ENCODE results near the gene PRKAR1B.

The PRKAR1B gene

DNA sequence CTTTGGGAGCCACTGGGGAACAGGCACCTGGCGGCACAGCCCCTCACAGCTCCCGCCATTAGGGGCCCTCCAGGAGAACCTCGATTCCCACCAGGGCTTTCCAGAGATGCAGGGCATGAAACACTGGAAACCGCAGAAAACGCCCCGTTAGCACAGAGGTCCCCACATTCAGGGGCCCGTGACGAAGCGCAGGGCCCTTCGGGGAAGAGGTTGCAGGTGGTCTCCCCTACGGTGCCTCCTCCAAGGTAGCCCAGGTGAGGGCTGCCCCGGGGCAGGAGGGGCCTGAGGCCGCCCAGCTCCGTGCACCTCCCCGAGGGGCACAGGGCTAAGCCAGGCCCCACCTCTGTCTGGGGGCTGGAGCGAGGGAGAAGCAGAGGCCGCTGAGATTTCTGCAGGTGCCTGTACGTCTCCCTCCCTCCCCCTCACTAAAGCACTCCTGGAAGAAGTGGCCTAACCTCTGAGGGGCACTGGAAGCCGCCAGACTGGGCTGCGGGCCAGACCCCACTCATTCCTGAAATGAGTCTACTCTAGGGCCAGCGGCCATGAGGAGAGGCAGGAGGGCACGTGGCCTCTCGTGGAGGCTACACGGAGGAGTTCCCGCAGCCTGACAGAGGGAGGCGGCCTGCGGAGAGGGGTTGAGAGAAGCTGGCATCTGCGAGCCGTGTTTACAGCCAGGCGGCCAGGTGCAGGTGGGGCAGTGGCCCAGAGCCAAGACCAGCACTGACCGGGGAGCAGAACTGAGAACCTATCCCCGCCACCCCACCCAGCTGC is 214.4 kb downstream of the PRKAR1B start:
- H3K9ac ChIP-seq, result no peak overlapping the region
- no peak overlapping the region for H3K4me3 ChIP-seq
- H3K4me1 ChIP-seq, result peaks cover 41% of the 10 kb centered on the region
- no peaks in the 10 kb centered on the region for H3K9me3 ChIP-seq
- no peak for TF ChIP-seq Cebpa-rat (IDR thresholded peaks at IDR 0.05)
- H3K27me3 ChIP-seq, result peaks cover 61% of the 10 kb centered on the region
- H3K4me2 ChIP-seq, result peak overlapping the region; percentile 58
- H4K20me1 ChIP-seq, result peaks cover 46% of the 10 kb centered on the region
- no peak overlapping the region for H3K27ac ChIP-seq
- no peaks in the 10 kb centered on the region; the same call in 1 of the 2 replicates for H3K36me3 ChIP-seq

DNA sequence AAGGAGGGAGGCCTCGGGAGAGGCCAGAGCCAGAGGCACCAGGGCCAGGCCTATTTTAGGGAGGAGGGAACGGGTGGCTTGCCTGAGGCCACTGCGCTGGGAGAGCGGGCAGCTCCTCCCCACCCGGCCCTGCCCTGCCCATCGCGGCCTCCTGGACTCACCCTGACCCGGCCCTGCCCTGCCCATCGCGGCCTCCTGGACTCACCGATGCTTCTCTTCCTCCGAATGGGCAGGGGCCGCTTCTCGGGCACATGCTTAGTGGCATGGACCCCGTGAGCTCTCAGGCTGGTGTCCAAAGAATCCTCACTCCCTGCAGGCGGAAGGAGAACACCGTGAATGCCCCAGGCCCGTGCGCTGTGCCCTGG is 215.0 kb downstream of the PRKAR1B start:
- no peaks in the 10 kb centered on the region for H3K9me3 ChIP-seq
- H4K20me1 ChIP-seq, result peaks cover 40% of the 10 kb centered on the region
- no peak overlapping the region for H3K9ac ChIP-seq
- TF ChIP-seq Cebpa-rat (IDR thresholded peaks at IDR 0.05), result no peak
- no peaks in the 10 kb centered on the region; the same call in 1 of the 2 replicates for H3K36me3 ChIP-seq
- H3K4me2 ChIP-seq, result no peak overlapping the region
- H3K27ac ChIP-seq, result no peak overlapping the region
- H3K4me1 ChIP-seq, result peaks cover 35% of the 10 kb centered on the region
- peaks cover 55% of the 10 kb centered on the region for H3K27me3 ChIP-seq
- H3K4me3 ChIP-seq, result no peak overlapping the region

DNA sequence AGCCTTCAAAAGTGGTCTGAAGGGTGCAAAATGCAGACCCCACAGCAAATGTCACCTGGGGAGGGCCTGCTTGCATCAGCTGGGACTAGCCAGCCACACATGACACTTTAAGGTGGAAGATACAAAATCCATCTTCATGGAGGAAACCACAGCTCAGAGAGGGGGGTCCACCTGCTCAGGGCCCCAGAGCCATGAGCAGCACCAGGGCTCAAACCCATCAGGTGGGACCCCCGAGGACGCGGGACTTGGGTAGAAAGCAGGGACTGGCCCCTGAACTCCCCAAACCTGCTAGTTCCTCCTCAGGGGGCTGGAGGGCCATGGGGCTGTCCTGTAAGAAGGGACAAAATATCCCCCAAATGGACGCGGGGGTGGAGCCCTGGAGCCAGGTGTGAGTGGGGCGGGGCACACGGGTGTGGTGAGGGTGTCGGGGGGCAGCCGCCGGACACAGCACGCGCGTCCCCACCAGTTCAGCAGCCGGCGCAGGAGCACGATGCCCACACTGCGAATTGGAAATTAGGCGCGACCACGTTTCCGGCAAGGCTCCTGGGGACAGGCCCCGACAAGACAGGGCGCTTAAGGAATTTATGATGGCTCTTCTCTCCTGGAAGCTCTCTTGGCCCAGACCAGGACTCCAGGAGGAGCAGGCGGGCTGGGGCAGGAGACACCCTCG is 215.5 kb downstream of the PRKAR1B start:
- Histone ChIP-seq H4K20me1 (peaks cover 34% of the 10 kb centered on the region), H3K9me3 (no peaks in the 10 kb centered on the region), H3K27me3 (peaks cover 50% of the 10 kb centered on the region), H3K36me3 (no peaks in the 10 kb centered on the region; the same call in 1 of the 2 replicates), H3K4me2 (no peak overlapping the region), H3K9ac (no peak overlapping the region), H3K4me1 (peaks cover 30% of the 10 kb centered on the region), H3K27ac (no peak overlapping the region), H3K4me3 (no peak overlapping the region)
- no peak for TF ChIP-seq Cebpa-rat (IDR thresholded peaks at IDR 0.05)

DNA sequence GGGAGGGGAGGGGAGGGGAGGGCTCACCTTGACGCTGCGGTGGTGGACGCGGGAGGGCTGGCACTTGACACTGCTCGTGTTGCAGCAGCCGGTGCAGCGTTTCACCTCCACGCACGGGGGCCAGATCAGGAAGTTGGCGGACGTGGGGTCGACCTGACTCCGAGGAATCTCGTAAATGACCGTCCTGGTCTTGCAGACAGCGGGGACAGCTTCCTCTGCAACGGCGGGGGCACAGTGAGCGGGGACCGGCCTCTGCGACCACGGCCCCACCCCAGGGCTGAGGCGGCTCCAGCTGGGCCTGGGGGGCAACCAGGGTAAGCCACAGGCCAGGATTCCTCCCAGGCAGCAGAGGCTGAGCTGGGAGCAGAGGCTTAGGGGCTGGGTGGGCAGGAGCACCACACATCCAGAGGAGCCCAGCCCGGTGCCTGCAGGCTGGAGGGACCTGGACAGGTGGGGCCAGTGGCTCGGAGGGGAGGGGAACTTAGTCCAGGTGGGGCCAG is 216.2 kb downstream of the PRKAR1B start:
- H3K9ac ChIP-seq, result no peak overlapping the region

DNA sequence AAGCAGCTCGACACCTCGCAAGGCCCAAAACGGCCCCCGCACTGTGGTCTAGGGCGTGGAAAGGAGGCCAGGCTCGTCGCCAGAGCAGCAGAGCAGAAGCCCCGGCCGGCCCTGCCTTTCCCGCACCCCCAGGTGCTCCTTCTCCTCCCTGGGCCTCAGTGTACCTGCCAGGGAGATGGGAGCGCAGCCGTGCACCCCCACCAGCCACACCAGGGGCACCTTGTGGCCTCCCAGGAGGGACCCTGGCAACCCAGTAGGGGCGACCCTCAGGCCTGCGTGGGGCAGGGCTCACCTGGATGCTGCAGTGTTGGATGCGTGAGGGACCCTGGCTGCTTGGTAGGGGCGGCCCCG is 217.0 kb downstream of the PRKAR1B start:
- Histone ChIP-seq H3K4me1 (peaks cover 25% of the 10 kb centered on the region), H4K20me1 (peaks cover 22% of the 10 kb centered on the region), H3K4me3 (no peak overlapping the region), H3K4me2 (no peak overlapping the region), H3K9ac (no peak overlapping the region), H3K27me3 (peaks cover 35% of the 10 kb centered on the region), H3K27ac (no peak overlapping the region), H3K36me3 (no peaks in the 10 kb centered on the region; the same call in 1 of the 2 replicates), H3K9me3 (no peaks in the 10 kb centered on the region)
- no peak for TF ChIP-seq Cebpa-rat (IDR thresholded peaks at IDR 0.05)

More for the DNA sequence above, 216.2 kb downstream of the PRKAR1B start:
- Histone ChIP-seq H3K27ac (no peak overlapping the region), H3K9me3 (no peaks in the 10 kb centered on the region), H3K4me2 (no peak overlapping the region), H3K36me3 (no peaks in the 10 kb centered on the region; the same call in 1 of the 2 replicates), H3K27me3 (peaks cover 42% of the 10 kb centered on the region), H3K4me1 (peaks cover 25% of the 10 kb centered on the region), H4K20me1 (peaks cover 29% of the 10 kb centered on the region), H3K4me3 (no peak overlapping the region)
- TF ChIP-seq Cebpa-rat (IDR thresholded peaks at IDR 0.05), result no peak

DNA sequence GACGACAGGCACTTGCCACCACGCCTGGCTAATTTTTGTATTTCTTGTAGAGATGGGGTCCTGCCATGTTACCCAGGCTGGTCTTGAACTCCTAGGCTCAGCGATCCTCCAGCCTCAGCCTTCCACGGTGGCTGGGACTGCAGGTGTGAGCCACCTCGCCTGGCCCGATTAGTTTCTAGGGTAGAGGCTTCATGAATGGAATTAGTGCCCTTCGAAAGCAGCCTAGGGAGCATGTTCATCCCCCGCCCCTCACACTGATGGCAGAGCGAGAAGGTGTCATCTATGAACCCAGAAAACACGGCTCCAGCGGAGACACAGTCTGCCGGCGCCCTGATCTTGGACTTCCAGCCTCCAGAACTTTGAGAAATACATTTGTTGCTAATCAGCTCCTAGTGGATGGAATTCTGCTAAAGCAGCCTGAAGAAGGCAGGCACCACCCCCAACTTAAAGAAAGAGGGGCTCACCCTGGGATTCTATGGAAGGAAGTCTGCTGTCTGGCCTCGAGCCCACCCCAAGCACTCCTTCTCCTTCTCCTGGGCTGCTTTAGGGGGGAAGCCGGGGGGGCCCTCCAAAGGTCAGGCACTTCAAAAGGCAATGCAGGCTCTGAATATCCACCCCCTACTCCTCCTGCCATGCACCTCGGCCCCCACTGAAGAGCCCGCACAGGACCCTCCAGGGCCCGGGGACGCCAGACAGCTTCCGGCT is 217.5 kb downstream of the PRKAR1B start:
- Histone ChIP-seq H3K4me2 (no peak overlapping the region), H3K36me3 (no peaks in the 10 kb centered on the region; the same call in 1 of the 2 replicates), H4K20me1 (peaks cover 17% of the 10 kb centered on the region), H3K4me1 (peaks cover 23% of the 10 kb centered on the region), H3K9ac (no peak overlapping the region), H3K9me3 (no peaks in the 10 kb centered on the region), H3K4me3 (no peak overlapping the region), H3K27me3 (peaks cover 29% of the 10 kb centered on the region), H3K27ac (no peak overlapping the region)
- no peak for TF ChIP-seq Cebpa-rat (IDR thresholded peaks at IDR 0.05)

DNA sequence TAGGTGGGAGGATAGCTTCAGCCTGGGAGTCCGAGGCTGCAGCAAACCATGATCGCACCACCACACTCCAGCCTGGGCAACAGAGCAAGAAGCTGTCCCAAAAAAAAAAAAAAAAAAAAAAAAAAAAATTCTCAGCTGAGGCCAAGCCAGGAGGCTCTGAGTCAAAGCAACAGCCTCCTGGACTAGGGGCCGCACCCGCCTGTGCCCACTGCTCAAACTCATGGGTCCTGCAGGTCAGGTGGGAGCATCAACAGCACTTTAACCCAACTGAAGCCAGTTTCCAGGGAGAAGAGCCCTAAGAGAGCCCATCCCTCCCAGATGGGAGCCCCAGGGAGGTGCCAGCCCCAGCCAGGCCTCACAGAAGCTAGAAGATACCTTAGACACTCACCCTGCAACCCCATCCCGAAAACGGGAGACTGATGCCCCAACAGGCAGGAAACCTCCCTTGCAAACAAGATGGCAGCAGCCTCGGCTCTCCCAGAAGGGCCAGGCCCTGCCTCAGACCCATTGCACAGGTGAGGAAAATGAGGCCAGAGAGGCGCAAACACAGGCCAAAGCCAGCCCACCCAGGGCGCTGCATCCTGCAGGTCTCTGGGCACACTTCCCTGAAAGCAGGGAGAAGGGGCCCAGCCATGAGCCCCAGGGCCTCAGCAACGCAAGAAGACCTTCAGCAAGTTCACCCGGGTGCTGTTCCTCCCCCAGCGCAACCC is 218.5 kb downstream of the PRKAR1B start:
- H3K9ac ChIP-seq, result no peak overlapping the region
- no peak overlapping the region for H3K27ac ChIP-seq
- no peak overlapping the region for H3K4me3 ChIP-seq
- H3K4me1 ChIP-seq, result peaks cover 23% of the 10 kb centered on the region
- H3K9me3 ChIP-seq, result no peaks in the 10 kb centered on the region
- H3K4me2 ChIP-seq, result no peak overlapping the region
- TF ChIP-seq Cebpa-rat (IDR thresholded peaks at IDR 0.05), result no peak
- H4K20me1 ChIP-seq, result peaks cover 11% of the 10 kb centered on the region
- H3K36me3 ChIP-seq, result no peaks in the 10 kb centered on the region; the same call in 1 of the 2 replicates
- peaks cover 20% of the 10 kb centered on the region for H3K27me3 ChIP-seq

DNA sequence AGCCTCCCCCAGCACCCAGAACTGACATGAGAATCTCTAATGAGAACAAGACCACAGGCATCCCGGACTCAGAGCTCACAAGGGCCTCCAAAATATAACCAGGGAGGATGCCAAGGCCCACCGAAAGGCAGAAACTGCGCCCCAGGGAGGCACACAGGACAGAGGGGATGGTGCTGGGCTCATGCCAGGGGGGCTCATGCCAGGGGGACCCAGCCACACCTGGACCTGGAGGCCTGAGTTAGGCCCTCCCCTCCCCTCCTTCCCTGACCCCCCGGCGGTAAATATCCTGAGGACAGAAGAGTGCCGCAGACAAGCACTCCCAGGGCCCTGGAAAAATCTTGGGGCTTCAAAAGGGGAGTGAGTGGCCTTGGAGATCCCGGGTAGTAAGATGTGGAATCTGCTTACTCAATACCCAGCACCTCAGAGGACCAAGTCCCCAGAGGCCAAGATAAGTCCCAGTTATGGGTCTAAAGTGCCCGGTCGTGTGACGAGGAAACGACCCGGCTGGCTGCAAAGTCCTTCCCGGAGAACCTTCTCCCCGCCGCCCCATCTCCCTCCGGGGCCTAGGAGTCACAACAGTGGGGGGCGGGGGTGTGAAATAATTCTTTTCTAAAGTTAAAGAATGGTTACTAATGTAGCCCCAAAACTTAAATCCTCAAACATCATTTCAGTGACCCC is 219.3 kb downstream of the PRKAR1B start:
- no peak for TF ChIP-seq Cebpa-rat (IDR thresholded peaks at IDR 0.05)
- H4K20me1 ChIP-seq, result peaks cover 6% of the 10 kb centered on the region

More for the DNA sequence above, 219.3 kb downstream of the PRKAR1B start:
- H3K36me3 ChIP-seq, result no peaks in the 10 kb centered on the region; the same call in 1 of the 2 replicates
- H3K9me3 ChIP-seq, result no peaks in the 10 kb centered on the region
- no peak overlapping the region for H3K27ac ChIP-seq
- no peak overlapping the region for H3K4me3 ChIP-seq
- no peak overlapping the region for H3K4me2 ChIP-seq
- no peak overlapping the region for H3K9ac ChIP-seq
- H3K4me1 ChIP-seq, result peaks cover 23% of the 10 kb centered on the region
- H3K27me3 ChIP-seq, result peaks cover 11% of the 10 kb centered on the region

All from BLaER1 (cell line).